ENCODE measurements around the gene BCAS1. TPM values are rescaled to one million over a fixed set of nuclear protein-coding genes. Genes with fewer than 3 reads are reported as not detected.

BCAS1 gene
- total RNA-seq, 3 donors from 2014 or later = 39.4 to 191 (median 101) TPM

DNA sequence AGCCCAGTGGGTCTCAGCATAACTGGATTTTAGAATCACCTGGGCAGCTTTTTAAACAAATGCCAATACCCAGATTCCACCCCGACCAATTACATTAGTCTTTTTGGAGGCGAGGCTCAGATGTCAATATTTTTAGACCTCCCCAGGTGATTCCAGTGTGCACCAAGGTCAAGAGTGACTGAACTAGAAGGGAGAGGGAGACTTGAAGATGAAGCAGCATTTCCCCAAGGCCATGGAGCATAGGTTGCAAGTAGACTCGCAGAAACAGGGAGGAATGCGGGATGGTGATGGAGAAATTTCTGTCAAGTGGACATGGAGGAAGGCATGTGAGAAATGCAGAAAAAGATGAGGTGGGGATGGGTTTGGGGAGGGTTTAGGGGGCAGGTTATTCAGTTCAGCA, 64.9 kb downstream of the BCAS1 start:
- DNase-seq (no peak), ATAC-seq (no peak)
- H3K9me3 ChIP-seq = peaks cover 8% of the 10 kb centered on the region
- no peaks in the 10 kb centered on the region for H3K4me1 ChIP-seq (ENCODE audit: low read depth)
- intact Hi-C loops (cut with DNase I, micrococcal nuclease) = no loop called here
- no peak overlapping the region for H3K4me3 ChIP-seq
- TF ChIP-seq, protein P1, sequence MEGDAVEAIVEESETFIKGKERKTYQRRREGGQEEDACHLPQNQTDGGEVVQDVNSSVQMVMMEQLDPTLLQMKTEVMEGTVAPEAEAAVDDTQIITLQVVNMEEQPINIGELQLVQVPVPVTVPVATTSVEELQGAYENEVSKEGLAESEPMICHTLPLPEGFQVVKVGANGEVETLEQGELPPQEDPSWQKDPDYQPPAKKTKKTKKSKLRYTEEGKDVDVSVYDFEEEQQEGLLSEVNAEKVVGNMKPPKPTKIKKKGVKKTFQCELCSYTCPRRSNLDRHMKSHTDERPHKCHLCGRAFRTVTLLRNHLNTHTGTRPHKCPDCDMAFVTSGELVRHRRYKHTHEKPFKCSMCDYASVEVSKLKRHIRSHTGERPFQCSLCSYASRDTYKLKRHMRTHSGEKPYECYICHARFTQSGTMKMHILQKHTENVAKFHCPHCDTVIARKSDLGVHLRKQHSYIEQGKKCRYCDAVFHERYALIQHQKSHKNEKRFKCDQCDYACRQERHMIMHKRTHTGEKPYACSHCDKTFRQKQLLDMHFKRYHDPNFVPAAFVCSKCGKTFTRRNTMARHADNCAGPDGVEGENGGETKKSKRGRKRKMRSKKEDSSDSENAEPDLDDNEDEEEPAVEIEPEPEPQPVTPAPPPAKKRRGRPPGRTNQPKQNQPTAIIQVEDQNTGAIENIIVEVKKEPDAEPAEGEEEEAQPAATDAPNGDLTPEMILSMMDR (IDR thresholded peaks at IDR 0.05) = no peak
- H3K36me3 ChIP-seq (ENCODE audit: low read depth) = no peaks in the 10 kb centered on the region

DNA sequence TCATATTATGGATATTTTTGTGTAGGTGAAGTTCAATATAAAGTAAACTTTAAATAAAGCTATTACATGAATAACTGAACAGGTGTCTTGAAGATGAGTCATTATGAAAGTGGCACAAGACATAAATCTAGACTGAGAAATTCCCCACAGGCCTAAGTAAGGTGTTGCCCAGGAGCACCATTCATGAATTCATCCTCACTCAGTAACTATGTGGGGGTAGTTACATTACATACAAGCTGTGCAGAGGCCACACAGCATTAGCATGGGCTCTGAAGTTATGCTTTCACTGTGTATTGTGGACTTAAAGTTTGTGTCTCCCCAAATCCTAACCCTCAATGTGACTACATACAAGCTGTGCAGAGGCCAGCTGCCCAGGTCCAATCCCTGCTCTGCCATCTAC, 65.9 kb downstream of the BCAS1 start:
- intact Hi-C loops (cut with DNase I, micrococcal nuclease) = no loop called here

DNA sequence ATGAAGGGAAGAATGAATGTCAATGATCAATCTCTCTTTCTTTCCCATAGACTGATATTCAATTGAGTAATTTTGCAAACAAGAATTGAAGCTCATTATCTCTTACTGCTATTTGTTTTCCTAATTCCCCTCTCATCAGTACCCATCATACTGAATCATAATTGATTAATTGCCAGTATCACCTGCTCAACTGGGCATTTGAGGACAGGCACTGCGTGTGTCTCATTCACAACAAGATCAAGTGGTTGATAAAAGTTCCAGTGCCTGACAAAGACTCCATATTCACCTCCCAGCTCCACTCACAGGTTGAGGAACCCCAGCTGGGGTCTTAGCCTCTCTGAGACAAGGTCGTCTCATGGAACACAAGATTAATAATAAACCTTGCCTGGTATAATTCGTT, 67.7 kb downstream of the BCAS1 start:
- no peak for DNase-seq

More for the DNA sequence above, 65.9 kb downstream of the BCAS1 start:
- Histone ChIP-seq H3K9me3 (peaks cover 9% of the 10 kb centered on the region), H3K4me3 (no peak overlapping the region), H3K36me3 (ENCODE audit: low read depth) (no peaks in the 10 kb centered on the region), H3K4me1 (ENCODE audit: low read depth) (no peaks in the 10 kb centered on the region)
- TF ChIP-seq, protein P1 (IDR thresholded peaks at IDR 0.05) = no peak
- DNase-seq (no peak), ATAC-seq (no peak)

DNA sequence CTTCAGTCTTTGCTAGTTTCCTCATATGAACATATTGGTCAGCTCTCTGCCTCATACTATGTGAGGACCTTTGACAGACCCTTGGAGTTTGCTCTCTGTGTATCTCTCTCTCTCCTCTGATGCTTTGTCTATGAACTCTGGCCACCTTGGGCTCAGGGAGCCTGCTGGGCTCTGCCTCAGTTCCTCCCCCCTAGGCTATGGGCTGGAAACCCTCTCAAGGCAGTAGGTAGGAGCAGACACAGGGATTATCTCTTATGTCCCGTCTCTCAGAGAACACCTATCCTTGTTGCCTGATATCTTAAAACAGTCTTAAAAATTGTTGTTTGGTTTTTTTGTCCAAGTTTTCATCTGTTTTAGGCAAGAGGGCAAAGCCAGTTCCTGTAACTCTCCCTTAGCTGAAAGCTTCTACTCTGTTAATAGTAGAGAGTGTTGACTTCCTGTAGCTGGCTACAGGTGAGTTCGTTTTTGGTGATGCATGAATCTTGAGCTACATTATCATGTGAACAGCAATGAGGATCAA, 68.3 kb downstream of the BCAS1 start:
- no peaks in the 10 kb centered on the region for H3K4me1 ChIP-seq (ENCODE audit: low read depth)
- intact Hi-C loops (cut with DNase I, micrococcal nuclease) = no loop called here
- no peaks in the 10 kb centered on the region for H3K36me3 ChIP-seq (ENCODE audit: low read depth)
- no peak overlapping the region for H3K4me3 ChIP-seq
- ATAC-seq (no peak), DNase-seq (no peak)
- TF ChIP-seq, protein P1 (IDR thresholded peaks at IDR 0.05) = no peak
- H3K9me3 ChIP-seq = peaks cover 9% of the 10 kb centered on the region

More for the DNA sequence above, 67.7 kb downstream of the BCAS1 start:
- no peaks in the 10 kb centered on the region for H3K36me3 ChIP-seq (ENCODE audit: low read depth)
- no peak overlapping the region for H3K4me3 ChIP-seq
- H3K9me3 ChIP-seq = peaks cover 9% of the 10 kb centered on the region
- ATAC-seq = no peak
- TF ChIP-seq, protein P1 (IDR thresholded peaks at IDR 0.05) = no peak
- intact Hi-C loops (cut with DNase I, micrococcal nuclease) = no loop called here
- H3K4me1 ChIP-seq (ENCODE audit: low read depth) = no peaks in the 10 kb centered on the region

DNA sequence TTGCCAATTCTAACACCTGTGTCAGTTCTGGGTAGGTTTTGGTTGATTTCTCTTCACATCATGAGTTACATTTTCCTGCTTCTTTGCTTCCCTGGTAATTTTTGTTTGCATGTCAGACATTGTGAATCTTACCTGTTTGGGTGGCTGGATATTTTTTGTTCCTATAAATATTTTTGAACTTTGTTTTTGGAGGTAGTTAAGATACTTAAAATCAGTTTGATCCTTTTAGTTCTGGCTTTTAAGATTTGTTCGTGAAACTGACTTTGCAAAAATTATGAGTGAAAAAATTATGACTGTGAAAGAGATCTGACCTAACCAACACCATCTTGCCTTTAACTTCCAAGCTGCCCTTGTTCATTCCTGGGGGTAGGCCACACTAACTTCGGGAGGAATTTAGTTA, 69.5 kb downstream of the BCAS1 start:
- Histone ChIP-seq H3K4me1 (ENCODE audit: low read depth) (no peaks in the 10 kb centered on the region), H3K36me3 (ENCODE audit: low read depth) (no peaks in the 10 kb centered on the region), H3K4me3 (no peak overlapping the region), H3K9me3 (peaks cover 9% of the 10 kb centered on the region)
- DNase-seq (no peak), ATAC-seq (no peak)
- intact Hi-C loops (cut with DNase I, micrococcal nuclease) = no loop called here
- TF ChIP-seq, protein P1 (IDR thresholded peaks at IDR 0.05) = no peak

DNA sequence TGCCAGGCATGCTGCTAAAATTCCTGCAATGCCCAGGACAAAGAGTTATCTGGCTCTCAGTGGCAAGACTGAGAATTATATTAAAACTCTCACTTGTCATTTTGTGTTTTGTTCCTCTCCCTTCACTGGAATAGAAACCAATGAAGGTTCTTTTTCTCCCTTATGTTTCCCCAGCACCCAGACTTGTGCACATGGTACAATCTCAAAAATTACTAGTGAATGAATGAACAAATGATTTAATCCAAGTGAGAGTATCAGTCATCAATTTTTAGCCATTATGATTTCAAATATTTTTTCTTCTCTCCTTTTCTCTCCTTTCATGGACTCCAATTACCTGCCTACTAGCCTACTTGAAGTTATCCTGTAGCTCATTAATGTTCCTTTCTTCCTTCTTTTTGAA, 70.1 kb downstream of the BCAS1 start:
- intact Hi-C loops (cut with DNase I, micrococcal nuclease) = no loop called here
- Histone ChIP-seq H3K9me3 (peaks cover 9% of the 10 kb centered on the region), H3K36me3 (ENCODE audit: low read depth) (no peaks in the 10 kb centered on the region), H3K4me3 (no peak overlapping the region), H3K4me1 (ENCODE audit: low read depth) (no peaks in the 10 kb centered on the region)
- DNase-seq = no peak
- TF ChIP-seq, protein P1 (IDR thresholded peaks at IDR 0.05) = no peak
- no peak for ATAC-seq
